ENCODE data around the gene PKP3. TPM values are rescaled to one million over a fixed set of nuclear protein-coding genes. Genes with fewer than 3 reads are reported as not detected.
A peak's percentile ranks its signal among the peaks of the same experiment; 100 is the strongest.
"Not testable (repeated sequence)": the region's sequence is repeated elsewhere in the genome, so short reads cannot be mapped to it uniquely, and the experiment has no call there.

PKP3 gene
- total RNA-seq, 2 experiments from 2014 or later, result 0.30 to 0.45 TPM

DNA sequence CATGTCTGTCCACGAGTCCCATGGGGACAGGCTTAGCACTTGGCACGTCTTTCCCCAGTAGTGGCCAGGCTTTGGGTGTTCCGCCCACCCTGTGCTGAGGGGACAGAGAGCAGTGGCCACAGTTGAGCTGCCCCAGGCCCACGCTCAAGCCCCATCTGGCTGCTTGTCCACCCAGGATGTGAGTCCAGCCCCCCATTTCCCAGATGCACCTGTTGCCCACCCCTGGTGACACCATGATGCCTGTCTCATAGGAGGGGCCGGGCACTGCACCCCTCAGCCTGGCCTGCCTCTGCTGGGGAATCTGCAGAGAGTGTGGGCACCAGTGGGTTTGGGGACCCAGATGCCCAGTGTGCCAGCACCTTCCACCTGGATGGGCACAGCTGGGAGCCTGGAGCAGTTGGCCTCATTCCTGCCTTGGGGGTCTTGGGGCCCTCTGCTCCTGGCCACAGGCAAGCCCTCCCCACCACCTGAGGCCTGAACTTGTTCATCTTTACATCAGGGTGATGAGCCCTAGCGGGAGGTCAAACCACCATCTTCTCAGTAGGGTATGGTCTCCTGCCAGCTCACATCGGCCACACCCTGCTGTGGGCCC lies 15.1 kb downstream of the PKP3 start:
- no peaks in the 10 kb centered on the region for H3K27me3 Mint-ChIP-seq
- H3K36me3 Mint-ChIP-seq, result peaks cover 4% of the 10 kb centered on the region
- H3K4me3 Mint-ChIP-seq, result no peak overlapping the region
- peaks cover 11% of the 10 kb centered on the region for H3K4me1 Mint-ChIP-seq
- POLR2A ChIA-PET, result interaction anchor here (1.5 kb wide), 1 partner anchor 33 kb away, joined by 4 read pairs; the partner anchor contains the start of gene ANO9
- ATAC-seq (ENCODE audit: low read depth) (no peak), DNase-seq (peak; percentile 32)
- H3K27ac Mint-ChIP-seq, result no peak overlapping the region
- no peaks in the 10 kb centered on the region for H3K9me3 Mint-ChIP-seq

GRCh38 chr11:409600-410483 lies 15.8 kb downstream of the PKP3 start:
- Mint-ChIP-seq H3K4me1 (peaks cover 17% of the 10 kb centered on the region), H3K27ac (no peak overlapping the region), H3K36me3 (peaks cover 8% of the 10 kb centered on the region), H3K27me3 (no peaks in the 10 kb centered on the region), H3K9me3 (no peaks in the 10 kb centered on the region), H3K4me3 (no peak overlapping the region)
- POLR2A ChIA-PET, result interaction anchor here (1.5 kb wide), 1 partner anchor 32 kb away, joined by 4 read pairs; the partner anchor contains the start of gene ANO9
- DNase-seq (peak; percentile 33), ATAC-seq (ENCODE audit: low read depth) (no peak)

GRCh38 chr11:410711-411110 lies 16.7 kb downstream of the PKP3 start:
- not testable (repeated sequence) for ATAC-seq (ENCODE audit: low read depth); H3K27ac Mint-ChIP-seq; H3K27me3 Mint-ChIP-seq; H3K36me3 Mint-ChIP-seq; DNase-seq; H3K9me3 Mint-ChIP-seq; H3K4me3 Mint-ChIP-seq
- peaks cover 16% of the 10 kb centered on the region for H3K4me1 Mint-ChIP-seq
- POLR2A ChIA-PET, result interaction anchor here (1.5 kb wide), 1 partner anchor 31 kb away, joined by 4 read pairs; the partner anchor contains the start of gene ANO9

DNA sequence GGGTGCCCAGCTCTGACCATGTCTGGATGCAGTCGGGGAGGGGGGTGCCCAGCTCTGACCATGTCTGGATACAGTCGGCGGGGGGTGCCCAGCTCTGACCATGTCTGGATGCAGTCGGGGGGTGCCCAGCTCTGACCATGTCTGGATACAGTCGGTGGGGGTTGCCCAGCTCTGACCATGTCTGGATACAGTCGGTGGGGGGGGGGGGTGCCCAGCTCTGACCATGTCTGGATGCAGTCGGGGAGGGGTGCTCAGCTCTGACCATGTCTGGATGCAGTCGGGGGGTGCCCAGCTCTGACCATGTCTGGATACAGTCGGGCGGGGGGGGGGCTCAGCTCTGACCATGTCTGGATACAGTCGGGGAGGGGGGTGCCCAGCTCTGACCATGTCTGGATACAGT lies 17.5 kb downstream of the PKP3 start:
- H3K36me3 Mint-ChIP-seq; POLR2A ChIA-PET; H3K27ac Mint-ChIP-seq; DNase-seq; H3K27me3 Mint-ChIP-seq; ATAC-seq (ENCODE audit: low read depth); H3K4me3 Mint-ChIP-seq; H3K9me3 Mint-ChIP-seq: not testable (repeated sequence)
- H3K4me1 Mint-ChIP-seq, result peaks cover 19% of the 10 kb centered on the region

DNA sequence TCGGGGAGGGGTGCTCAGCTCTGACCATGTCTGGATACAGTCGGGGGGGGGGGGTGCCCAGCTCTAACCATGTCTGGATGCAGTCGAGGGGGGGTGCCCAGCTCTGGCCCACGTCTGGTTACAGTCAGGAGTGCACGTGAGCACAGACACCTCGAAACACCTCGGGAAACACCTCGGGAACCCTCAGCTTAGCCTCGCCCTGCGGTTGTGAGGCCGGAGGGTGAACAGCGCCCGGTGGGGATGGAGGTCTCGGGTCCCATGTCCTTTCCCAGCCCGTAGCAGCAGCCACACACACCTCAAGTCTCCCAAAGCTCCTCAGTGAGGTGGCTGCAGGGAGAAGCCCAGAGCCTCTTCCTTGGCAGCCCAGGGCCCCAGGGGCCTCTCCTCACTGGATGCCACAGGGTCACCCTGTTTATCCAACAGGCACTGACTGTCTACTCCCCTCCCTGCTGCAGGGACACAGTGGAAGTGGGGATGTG lies 18.7 kb downstream of the PKP3 start:
- no peaks in the 10 kb centered on the region for H3K27me3 Mint-ChIP-seq
- POLR2A ChIA-PET, result interaction anchor here (0.6 to 1.3 kb wide), 2 partner anchors 27 to 39 kb away, joined by 3 to 4 read pairs; no protein-coding TSS in a partner anchor
- no peaks in the 10 kb centered on the region for H3K9me3 Mint-ChIP-seq
- H3K27ac Mint-ChIP-seq, result no peak overlapping the region
- peaks cover 18% of the 10 kb centered on the region for H3K4me1 Mint-ChIP-seq
- ATAC-seq (ENCODE audit: low read depth) (no peak), DNase-seq (peak; percentile 39)
- peaks cover 6% of the 10 kb centered on the region for H3K36me3 Mint-ChIP-seq
- peak overlapping the region; percentile 97 for H3K4me3 Mint-ChIP-seq

DNA sequence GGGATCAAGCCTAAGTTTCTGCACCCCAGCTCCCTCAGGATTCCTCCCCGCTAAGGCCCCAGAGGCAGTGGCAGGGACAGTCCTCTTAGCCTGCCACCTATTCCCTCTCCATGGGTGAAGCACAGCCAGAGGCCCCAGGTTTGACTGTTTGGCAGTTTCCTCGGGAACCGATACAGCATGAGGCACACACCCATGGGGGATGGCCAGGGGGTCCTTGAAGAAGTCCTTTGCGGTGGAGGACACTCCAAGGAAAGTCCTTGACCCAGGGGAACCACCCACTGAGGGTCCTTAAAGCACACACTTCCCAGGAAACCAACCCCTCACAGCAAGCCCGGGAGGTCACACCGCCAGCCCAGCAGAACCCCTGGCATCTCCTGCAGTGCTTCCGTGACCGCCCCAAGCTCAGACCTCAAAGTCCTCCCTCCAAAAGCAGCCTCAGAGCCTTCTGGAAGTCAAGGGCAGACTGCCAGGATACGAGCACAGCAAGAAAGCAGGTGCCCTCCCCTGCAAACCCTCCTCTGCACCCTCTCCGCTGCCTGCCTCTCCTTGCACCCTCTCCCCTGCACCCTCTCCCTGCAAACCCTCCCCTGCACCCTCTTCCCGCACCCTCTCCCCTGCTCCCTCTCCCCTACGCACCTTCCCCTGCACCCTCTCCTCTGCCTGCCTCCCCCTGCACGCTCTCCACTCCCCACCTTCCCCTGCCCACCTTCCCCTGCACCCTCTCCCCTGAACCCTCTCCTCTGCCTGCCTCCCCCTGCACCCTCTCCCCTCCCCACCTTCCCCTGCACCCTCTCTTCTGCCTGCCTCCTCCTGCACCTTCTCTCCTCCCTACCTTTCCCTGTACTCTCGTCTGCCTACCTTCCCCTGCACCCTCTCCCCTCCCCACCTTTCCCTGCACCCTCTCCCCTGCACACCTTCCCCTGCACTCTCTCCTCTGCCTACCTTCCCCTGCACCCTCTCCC lies 19.4 kb downstream of the PKP3 start:
- Mint-ChIP-seq H3K36me3 (peaks cover 6% of the 10 kb centered on the region), H3K27ac (peak overlapping the region; percentile 86), H3K4me1 (peaks cover 15% of the 10 kb centered on the region), H3K4me3 (peak overlapping the region; percentile 97), H3K9me3 (no peaks in the 10 kb centered on the region), H3K27me3 (no peaks in the 10 kb centered on the region)
- DNase-seq, result peak; percentile 41
- POLR2A ChIA-PET, result interaction anchor here (0.6 to 6.0 kb wide), 9 partner anchors 26 to 206 kb away, joined by 3 to 118 read pairs (median 6); partner anchors contain the start of genes ANO9, BET1L, PHRF1 and PTDSS2
- no peak for ATAC-seq (ENCODE audit: low read depth)

- POLR2A ChIA-PET, result interaction anchor here (0.7 to 6.0 kb wide), 16 partner anchors 8 to 207 kb away, joined by 3 to 118 read pairs (median 4); partner anchors contain the start of genes ANO9, BET1L, IFITM2 and PHRF1
- peaks cover 15% of the 10 kb centered on the region for H3K4me1 Mint-ChIP-seq
- peaks cover 6% of the 10 kb centered on the region for H3K36me3 Mint-ChIP-seq
These were observed 20.4 kb downstream of the PKP3 start for GRCh38 chr11:414318-414857.

DNA sequence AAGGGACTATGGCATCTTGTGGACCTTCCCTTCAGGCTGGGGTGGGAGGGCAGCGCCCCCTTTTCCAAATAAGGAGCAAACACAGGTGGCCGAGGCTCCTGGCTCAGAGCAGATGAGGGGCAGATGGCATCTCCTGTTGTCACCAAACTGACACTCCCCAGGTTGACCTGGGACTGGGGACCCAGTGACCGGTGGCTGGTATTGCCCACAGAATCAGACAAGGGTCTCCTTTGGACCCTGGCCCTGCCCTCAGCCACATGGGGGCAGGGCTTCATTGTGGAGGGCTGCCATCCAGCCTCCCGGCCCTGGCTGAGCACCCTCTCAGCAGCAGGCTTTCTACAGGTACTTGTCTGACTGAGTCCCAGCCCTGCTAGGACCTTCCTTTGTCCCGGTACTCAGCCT lies 21.6 kb downstream of the PKP3 start:
- no peaks in the 10 kb centered on the region for H3K9me3 Mint-ChIP-seq
- peak overlapping the region; percentile 97 for H3K4me3 Mint-ChIP-seq
- DNase-seq (peak; percentile 63), ATAC-seq (ENCODE audit: low read depth) (no peak)
- POLR2A ChIA-PET, result interaction anchor here (0.7 to 6.0 kb wide), 18 partner anchors 9 to 208 kb away, joined by 3 to 118 read pairs (median 6); partner anchors contain the start of genes ANO9, BET1L, PTDSS2 and RIC8A
- peaks cover 15% of the 10 kb centered on the region for H3K4me1 Mint-ChIP-seq
- H3K27ac Mint-ChIP-seq, result peak overlapping the region; percentile 86
- peaks cover 6% of the 10 kb centered on the region for H3K36me3 Mint-ChIP-seq
- no peaks in the 10 kb centered on the region for H3K27me3 Mint-ChIP-seq

More at GRCh38 chr11:414318-414857, 20.4 kb downstream of the PKP3 start:
- DNase-seq (no peak), ATAC-seq (ENCODE audit: low read depth) (peak; percentile 24)
- H3K4me3 Mint-ChIP-seq, result peak overlapping the region; percentile 97
- H3K27me3 Mint-ChIP-seq, result no peaks in the 10 kb centered on the region
- peak overlapping the region; percentile 86 for H3K27ac Mint-ChIP-seq
- H3K9me3 Mint-ChIP-seq, result no peaks in the 10 kb centered on the region

DNA sequence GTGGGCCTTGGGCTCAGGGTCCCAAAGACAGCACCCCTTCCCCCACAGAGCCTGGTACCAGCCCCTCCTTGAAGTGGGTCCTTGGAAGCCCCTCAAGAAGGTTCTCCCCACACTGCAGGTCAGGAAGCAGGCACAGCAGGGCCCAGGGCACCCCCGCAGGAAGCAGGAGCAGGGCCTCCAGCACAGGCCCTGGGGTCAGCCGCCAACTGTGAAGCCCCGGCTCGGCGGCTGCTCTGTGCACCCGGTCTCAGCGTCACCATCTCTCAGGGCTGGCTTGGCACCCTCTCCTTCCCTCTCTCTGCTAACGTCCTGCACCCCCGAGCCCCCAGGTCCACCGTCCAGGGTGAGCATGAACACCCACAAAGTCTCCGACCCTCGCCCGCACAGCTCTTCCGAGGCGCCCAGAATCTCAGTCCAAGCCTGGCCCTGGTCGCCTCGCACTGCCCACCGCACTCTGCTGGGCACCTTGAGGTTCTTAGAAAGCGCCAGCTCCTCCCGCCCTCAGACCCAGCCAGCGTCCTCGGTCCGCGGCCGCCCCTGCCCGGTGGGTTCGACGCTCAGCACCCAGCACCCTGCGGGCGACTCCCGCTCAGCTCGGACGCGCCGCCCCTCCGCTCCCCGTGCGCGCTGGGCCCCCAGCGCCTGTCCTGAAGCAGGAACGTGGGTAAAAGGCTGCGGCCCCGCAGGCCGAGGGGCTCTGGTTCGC lies 22.2 kb downstream of the PKP3 start:
- POLR2A ChIA-PET, result interaction anchor here (0.6 to 6.0 kb wide), 19 partner anchors 10 to 332 kb away, joined by 3 to 118 read pairs (median 5); partner anchors contain the start of genes ANO9, BET1L, HRAS and PTDSS2
- DNase-seq, result peak; percentile 59
- no peaks in the 10 kb centered on the region for H3K27me3 Mint-ChIP-seq
- peak overlapping the region; percentile 86 for H3K27ac Mint-ChIP-seq
- ATAC-seq (ENCODE audit: low read depth), result no peak
- H3K4me1 Mint-ChIP-seq, result peaks cover 15% of the 10 kb centered on the region
- peaks cover 6% of the 10 kb centered on the region for H3K36me3 Mint-ChIP-seq
- H3K9me3 Mint-ChIP-seq, result no peaks in the 10 kb centered on the region
- peak overlapping the region; percentile 97 for H3K4me3 Mint-ChIP-seq

GRCh38 chr11:416757-417621 lies 23.0 kb downstream of the PKP3 start:
- DNase-seq, result peak; percentile 82
- H3K4me1 Mint-ChIP-seq, result peaks cover 15% of the 10 kb centered on the region
- POLR2A ChIA-PET, result interaction anchor here (0.6 to 6.0 kb wide), 18 partner anchors 9 to 331 kb away, joined by 3 to 118 read pairs (median 5); partner anchors contain the start of genes ANO9, BET1L, HRAS and PTDSS2
- peak; percentile 46 for ATAC-seq (ENCODE audit: low read depth)
- peak overlapping the region; percentile 86 for H3K27ac Mint-ChIP-seq
- H3K36me3 Mint-ChIP-seq, result peaks cover 6% of the 10 kb centered on the region
- peak overlapping the region; percentile 97 for H3K4me3 Mint-ChIP-seq
- H3K27me3 Mint-ChIP-seq, result no peaks in the 10 kb centered on the region
- H3K9me3 Mint-ChIP-seq, result no peaks in the 10 kb centered on the region

Data from activated naive CD8-positive, alpha-beta T cell treated with anti-CD3 and anti-CD28 coated beads, Interleukin-2, amount 10 ng/mL, durations not matched to agents 7 days and 5 days (primary cell).